Spleen (tissue), 7 donors: ENCODE data around the gene TOP1.

Source experiments
- CTCF ChIP-seq, 11 experiments: fragments of 200-600 bp in 7 of 11; fragments of 450-650 bp in 4 of 11; sonication (generic) in 4 of 11; IDR thresholded peaks in 8 of 11; conservative IDR thresholded peaks in 3 of 11; 1 replicate in 7 of 11; 2 replicates in 4 of 11; pipeline versions ENCODE4 v1.4.0 to v1.8.0; 2016 to 2021; ENCODE audit warnings: antibody characterized with exemption in 11 of 11, inconsistent platforms in 4 of 11, mild to moderate bottlenecking in 1 of 11
- POLR2A ChIP-seq, 3 donors: fragments of 450-650 bp; IDR thresholded peaks; one replicate each; pipeline ENCODE4 v1.5.1; 2017; ENCODE audit warnings: antibody characterized with exemption in 3 of 3, mild to moderate bottlenecking in 1 of 3
- POLR2AphosphoS5 ChIP-seq, 3 donors: sonication (generic); formaldehyde crosslinking; IDR thresholded peaks; one replicate each; pipeline ENCODE4 v1.5.1; 2017; ENCODE audit warnings: antibody characterized with exemption in 3 of 3
- donor health status: DM: no; HTN: no; CAD: no; lungs with moderate emphysema.
- donor health status: DM: no; HTN: no; CAD: no.
- donor health status: DM: no; HTN: no; CAD: no.

- TF ChIP-seq POLR2A (IDR thresholded peaks at IDR 0.05) (no peak), POLR2AphosphoS5 (IDR thresholded peaks at IDR 0.05) (no peak), CTCF (IDR thresholded peaks at IDR 0.05 in 8 of 11, conservative IDR thresholded peaks at IDR 0.05 in 3 of 11) (no peak)
Observed at GRCh38 chr20:41167481-41168253, 139.0 kb downstream of the TOP1 start.
